Measurements from ENCODE around the gene UBE4B. TPM values are rescaled to one million over a fixed set of nuclear protein-coding genes. Genes with fewer than 3 reads are reported as not detected.
"Not testable (repeated sequence)": the region's sequence is repeated elsewhere in the genome, so short reads cannot be mapped to it uniquely, and the experiment has no call there.

UBE4B gene
- polyA plus RNA-seq, 1 experiment: 18.2 TPM

GRCh38 chr1:10022656-10023055, 10.1 kb upstream of the UBE4B start:
- Histone ChIP-seq H3K4me3 (ENCODE audit: low read depth, low read length) (no peak overlapping the region), H3K27me3 (ENCODE audit: control insufficient read depth, insufficient read depth, low read length) (no peaks in the 10 kb centered on the region), H3K36me3 (ENCODE audit: control insufficient read depth, insufficient read depth, low read length) (no peaks in the 10 kb centered on the region)
- ChIA-PET POLR2A (no interaction called here), CTCF (no interaction called here)
- TF ChIP-seq CTCF (IDR thresholded peaks at IDR 0.05; ENCODE audit: insufficient read depth, low read depth, low read length): no peak
- no peak for DNase-seq (ENCODE audit: low read depth)

GRCh38 chr1:10025354-10025753, 7.4 kb upstream of the UBE4B start:
- POLR2A ChIA-PET: no interaction called here
- CTCF ChIA-PET: interaction anchor here (0.6 to 1.0 kb wide), 2 partner anchors 10 to 58 kb away, joined by 3 read pairs; no protein-coding TSS in a partner anchor
- H3K4me3 ChIP-seq (ENCODE audit: low read depth, low read length): no peak overlapping the region
- DNase-seq (ENCODE audit: low read depth): no peak
- no peaks in the 10 kb centered on the region for H3K27me3 ChIP-seq (ENCODE audit: control insufficient read depth, insufficient read depth, low read length)
- no peaks in the 10 kb centered on the region for H3K36me3 ChIP-seq (ENCODE audit: control insufficient read depth, insufficient read depth, low read length)
- TF ChIP-seq CTCF (IDR thresholded peaks at IDR 0.05; ENCODE audit: insufficient read depth, low read depth, low read length): no peak

GRCh38 chr1:10027027-10027426, 5.7 kb upstream of the UBE4B start:
- no peak for DNase-seq (ENCODE audit: low read depth)
- CTCF ChIA-PET: interaction anchor here (1.0 kb wide), 1 partner anchor 12 kb away, joined by 3 read pairs; no protein-coding TSS in a partner anchor
- no peak for TF ChIP-seq CTCF (IDR thresholded peaks at IDR 0.05; ENCODE audit: insufficient read depth, low read depth, low read length)
- POLR2A ChIA-PET: no interaction called here
- no peaks in the 10 kb centered on the region for H3K27me3 ChIP-seq (ENCODE audit: control insufficient read depth, insufficient read depth, low read length)
- no peaks in the 10 kb centered on the region for H3K36me3 ChIP-seq (ENCODE audit: control insufficient read depth, insufficient read depth, low read length)
- H3K4me3 ChIP-seq (ENCODE audit: low read depth, low read length): no peak overlapping the region

- POLR2A ChIA-PET; H3K4me3 ChIP-seq (ENCODE audit: low read depth, low read length); H3K36me3 ChIP-seq (ENCODE audit: control insufficient read depth, insufficient read depth, low read length); H3K27me3 ChIP-seq (ENCODE audit: control insufficient read depth, insufficient read depth, low read length); DNase-seq (ENCODE audit: low read depth): not testable (repeated sequence)
- CTCF ChIA-PET: interaction anchor here (0.8 to 1.0 kb wide), 2 partner anchors 78 to 86 kb away, joined by 3 read pairs; partner anchors contain the start of genes LZIC and NMNAT1
Observed at GRCh38 chr1:10028956-10029500, 3.7 kb upstream of the UBE4B start.

GRCh38 chr1:10031461-10031860, 1.3 kb upstream of the UBE4B start:
- H3K36me3 ChIP-seq (ENCODE audit: control insufficient read depth, insufficient read depth, low read length): no peaks in the 10 kb centered on the region
- no peak overlapping the region for H3K4me3 ChIP-seq (ENCODE audit: low read depth, low read length)
- CTCF ChIA-PET: no interaction called here
- no peak for DNase-seq (ENCODE audit: low read depth)
- H3K27me3 ChIP-seq (ENCODE audit: control insufficient read depth, insufficient read depth, low read length): no peaks in the 10 kb centered on the region
- POLR2A ChIA-PET: no interaction called here
- no peak for TF ChIP-seq CTCF (IDR thresholded peaks at IDR 0.05; ENCODE audit: insufficient read depth, low read depth, low read length)

DNA sequence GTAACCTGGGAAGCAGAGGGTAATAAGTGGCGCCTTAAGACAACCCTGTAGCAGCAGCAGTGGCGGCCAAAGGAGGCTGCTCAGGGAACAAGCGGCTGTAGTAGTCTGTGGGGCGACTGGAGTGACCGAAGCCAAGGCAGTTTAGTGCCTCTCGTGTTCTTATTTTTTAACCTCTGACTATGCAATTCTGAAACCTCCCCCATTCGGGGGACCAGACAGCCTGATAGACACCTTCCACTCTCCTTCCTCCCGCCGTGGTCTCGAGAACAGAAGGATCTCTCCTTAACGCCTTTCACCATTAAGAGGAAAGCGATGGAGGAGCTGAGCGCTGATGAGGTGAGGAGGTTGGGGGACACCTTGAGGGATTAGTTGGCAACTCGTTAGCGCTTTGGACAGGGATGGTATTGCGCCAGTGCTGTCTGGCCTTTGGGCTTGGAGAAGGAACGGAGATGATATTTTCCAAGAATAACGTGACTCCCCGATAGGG, 644 bp downstream of the UBE4B start:
- DNase-seq (ENCODE audit: low read depth): no peak
- no peak for TF ChIP-seq CTCF (IDR thresholded peaks at IDR 0.05; ENCODE audit: insufficient read depth, low read depth, low read length)
- POLR2A ChIA-PET: interaction anchor here (0.6 kb wide), 1 partner anchor 75 kb away, joined by 13 read pairs; no protein-coding TSS in a partner anchor
- Histone ChIP-seq H3K27me3 (ENCODE audit: control insufficient read depth, insufficient read depth, low read length) (no peaks in the 10 kb centered on the region), H3K4me3 (ENCODE audit: low read depth, low read length) (peak overlapping the region; percentile 87), H3K36me3 (ENCODE audit: control insufficient read depth, insufficient read depth, low read length) (peaks cover 2% of the 10 kb centered on the region; the same call in 1 of the 2 replicates)
- CTCF ChIA-PET: interaction anchor here (0.5 to 2.1 kb wide), 11 partner anchors 12 to 159 kb away, joined by 3 to 8 read pairs (median 4); partner anchors contain the start of genes LZIC and NMNAT1
